ENCODE results near the gene SPOPL.

DNA sequence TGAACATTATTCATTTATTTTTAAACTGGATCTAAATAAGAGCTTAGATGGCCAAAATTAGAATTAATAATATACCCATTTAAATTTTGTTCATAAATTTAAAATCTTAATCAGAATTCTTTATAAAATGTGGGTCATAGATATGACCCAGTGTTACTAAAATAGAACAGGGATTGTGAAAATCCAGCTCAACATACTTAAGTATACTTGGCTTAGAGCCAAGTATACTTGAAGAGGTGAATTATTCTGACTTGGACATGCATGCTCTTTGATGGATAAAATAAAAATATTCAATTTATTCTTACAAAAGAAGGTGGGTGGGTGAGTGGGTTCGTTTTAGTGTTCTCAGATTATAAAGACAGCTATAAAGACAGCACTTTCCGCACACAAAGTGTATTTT is 70.7 kb downstream of the SPOPL start:
- TF ChIP-seq, protein P1, sequence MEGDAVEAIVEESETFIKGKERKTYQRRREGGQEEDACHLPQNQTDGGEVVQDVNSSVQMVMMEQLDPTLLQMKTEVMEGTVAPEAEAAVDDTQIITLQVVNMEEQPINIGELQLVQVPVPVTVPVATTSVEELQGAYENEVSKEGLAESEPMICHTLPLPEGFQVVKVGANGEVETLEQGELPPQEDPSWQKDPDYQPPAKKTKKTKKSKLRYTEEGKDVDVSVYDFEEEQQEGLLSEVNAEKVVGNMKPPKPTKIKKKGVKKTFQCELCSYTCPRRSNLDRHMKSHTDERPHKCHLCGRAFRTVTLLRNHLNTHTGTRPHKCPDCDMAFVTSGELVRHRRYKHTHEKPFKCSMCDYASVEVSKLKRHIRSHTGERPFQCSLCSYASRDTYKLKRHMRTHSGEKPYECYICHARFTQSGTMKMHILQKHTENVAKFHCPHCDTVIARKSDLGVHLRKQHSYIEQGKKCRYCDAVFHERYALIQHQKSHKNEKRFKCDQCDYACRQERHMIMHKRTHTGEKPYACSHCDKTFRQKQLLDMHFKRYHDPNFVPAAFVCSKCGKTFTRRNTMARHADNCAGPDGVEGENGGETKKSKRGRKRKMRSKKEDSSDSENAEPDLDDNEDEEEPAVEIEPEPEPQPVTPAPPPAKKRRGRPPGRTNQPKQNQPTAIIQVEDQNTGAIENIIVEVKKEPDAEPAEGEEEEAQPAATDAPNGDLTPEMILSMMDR (IDR thresholded peaks at IDR 0.05) = no peak
- TF ChIP-seq POLR2A (IDR thresholded peaks at IDR 0.05) = no peak
